B cell (primary cell): Measurements from ENCODE around the gene TMEM132E.

Experiments
- CTCF ChIP-seq: fragments of 200-600 bp; IDR thresholded peaks from one replicate; pipeline ENCODE4 v1.8.0; 2022; ENCODE audit warnings: antibody characterized with exemption, mild to moderate bottlenecking
- EZH2 ChIP-seq: IDR thresholded peaks from 2 replicates; pipeline ENCODE4 v1.6.1; 2012; ENCODE audit warnings: borderline replicate concordance, low read depth, mild to moderate bottlenecking, moderate library complexity, low read length; ENCODE audit not compliant: insufficient read depth, poor library complexity, severe bottlenecking

- no peak for TF ChIP-seq CTCF
- TF ChIP-seq EZH2: no peak
These were observed 75.5 kb downstream of the TMEM132E start for GRCh38 chr17:34654881-34655276.
